LNCAP (cell line): ENCODE data around the gene STK36.
A peak's percentile ranks its signal among the peaks of the same experiment; 100 is the strongest.

Experiments used
- TF ChIP-seq, protein P1 (sequence below): fragments of 450-650 bp; IDR thresholded peaks from 2 replicates; pipeline ENCODE4 v1.5.1; 2017; ENCODE audit warnings: mild to moderate bottlenecking

Gene STK36

DNA sequence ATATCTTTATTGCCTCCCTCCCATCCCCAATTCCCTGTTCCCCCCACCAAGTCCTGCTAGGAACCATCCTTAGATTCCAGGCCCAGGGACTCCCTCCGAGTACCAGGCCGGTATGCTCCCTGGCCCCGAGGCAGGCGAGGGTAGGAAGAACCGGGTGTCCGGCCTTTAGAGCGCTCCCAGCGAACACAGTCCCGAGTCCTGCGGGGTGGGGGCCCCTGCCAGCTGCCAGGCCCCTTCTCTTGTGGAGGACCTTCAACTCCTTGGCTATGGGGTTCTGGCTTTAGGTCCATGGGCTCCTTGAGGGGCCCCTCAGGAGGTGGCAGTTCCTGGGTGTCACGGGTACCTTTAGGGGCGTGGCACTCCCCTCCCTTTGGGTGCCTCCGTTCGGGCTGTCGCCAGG, 8.0 kb upstream of the STK36 start:
- TF ChIP-seq, protein P1, sequence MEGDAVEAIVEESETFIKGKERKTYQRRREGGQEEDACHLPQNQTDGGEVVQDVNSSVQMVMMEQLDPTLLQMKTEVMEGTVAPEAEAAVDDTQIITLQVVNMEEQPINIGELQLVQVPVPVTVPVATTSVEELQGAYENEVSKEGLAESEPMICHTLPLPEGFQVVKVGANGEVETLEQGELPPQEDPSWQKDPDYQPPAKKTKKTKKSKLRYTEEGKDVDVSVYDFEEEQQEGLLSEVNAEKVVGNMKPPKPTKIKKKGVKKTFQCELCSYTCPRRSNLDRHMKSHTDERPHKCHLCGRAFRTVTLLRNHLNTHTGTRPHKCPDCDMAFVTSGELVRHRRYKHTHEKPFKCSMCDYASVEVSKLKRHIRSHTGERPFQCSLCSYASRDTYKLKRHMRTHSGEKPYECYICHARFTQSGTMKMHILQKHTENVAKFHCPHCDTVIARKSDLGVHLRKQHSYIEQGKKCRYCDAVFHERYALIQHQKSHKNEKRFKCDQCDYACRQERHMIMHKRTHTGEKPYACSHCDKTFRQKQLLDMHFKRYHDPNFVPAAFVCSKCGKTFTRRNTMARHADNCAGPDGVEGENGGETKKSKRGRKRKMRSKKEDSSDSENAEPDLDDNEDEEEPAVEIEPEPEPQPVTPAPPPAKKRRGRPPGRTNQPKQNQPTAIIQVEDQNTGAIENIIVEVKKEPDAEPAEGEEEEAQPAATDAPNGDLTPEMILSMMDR, result no peak

DNA sequence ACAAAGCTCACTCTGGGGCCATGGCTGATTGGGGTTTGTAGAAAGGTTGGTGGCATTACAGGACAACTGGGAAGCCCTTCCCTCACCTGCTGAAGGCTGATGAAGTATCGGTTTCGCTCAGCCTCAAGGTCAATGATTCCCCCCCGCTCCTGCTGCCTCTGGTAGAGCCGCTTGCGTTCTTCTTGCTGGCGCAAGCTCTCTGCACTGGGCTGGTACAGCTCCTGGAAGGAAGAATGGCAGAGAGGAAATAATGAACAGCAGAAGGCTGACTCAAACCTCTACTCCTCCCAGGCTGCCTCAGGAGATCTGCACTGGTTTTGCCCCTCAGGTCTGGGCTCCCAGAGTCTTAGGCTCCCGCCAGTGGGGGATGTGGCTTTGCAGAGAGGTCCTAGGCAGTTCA, 7.2 kb upstream of the STK36 start:
- TF ChIP-seq, protein P1, result no peak

DNA sequence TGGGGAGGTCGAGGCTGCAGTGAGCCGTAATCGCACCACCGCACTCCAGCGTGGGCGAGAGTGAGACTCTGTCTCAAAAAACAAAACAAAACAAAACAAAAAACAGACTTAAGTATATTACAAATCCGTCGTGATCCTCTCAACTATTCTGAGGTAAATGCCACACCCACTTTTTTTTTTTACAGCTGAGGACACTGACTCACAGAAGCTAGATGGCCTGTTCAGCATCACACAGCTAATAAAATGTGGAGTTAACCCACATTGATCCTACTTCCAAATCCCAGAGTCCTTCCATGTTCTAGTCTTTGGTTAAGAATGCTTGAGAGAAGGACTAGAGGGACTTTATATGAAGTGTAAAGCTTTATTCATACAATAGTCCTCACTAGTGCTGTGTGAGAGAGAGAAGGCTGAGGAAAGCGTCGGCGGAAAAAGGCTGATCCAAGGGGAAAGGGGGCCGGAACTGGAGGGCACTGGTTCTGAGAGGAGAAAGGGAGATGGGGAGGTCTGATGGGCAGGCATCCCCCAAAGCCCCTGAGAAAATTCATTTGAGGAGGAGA, 711 bp upstream of the STK36 start:
- TF ChIP-seq, protein P1, result no peak

DNA sequence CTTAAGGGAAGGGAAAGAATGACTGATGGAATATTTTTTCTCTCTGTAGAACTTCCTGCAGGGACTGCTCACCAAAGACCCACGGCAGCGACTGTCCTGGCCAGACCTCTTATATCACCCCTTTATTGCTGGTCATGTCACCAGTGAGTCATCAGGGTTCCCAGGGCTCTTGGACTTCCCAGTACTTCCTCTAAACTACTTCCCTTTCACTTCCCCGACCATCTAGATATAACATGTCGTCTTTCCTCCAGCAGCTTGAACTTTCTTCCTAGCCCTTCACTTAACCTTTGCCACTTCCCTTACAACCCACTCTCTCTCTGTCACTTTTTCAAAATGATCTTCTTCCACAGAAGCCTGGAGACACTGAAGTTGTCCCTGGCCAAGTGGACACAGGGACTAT, 7.2 kb downstream of the STK36 start:
- TF ChIP-seq, protein P1, result no peak

DNA sequence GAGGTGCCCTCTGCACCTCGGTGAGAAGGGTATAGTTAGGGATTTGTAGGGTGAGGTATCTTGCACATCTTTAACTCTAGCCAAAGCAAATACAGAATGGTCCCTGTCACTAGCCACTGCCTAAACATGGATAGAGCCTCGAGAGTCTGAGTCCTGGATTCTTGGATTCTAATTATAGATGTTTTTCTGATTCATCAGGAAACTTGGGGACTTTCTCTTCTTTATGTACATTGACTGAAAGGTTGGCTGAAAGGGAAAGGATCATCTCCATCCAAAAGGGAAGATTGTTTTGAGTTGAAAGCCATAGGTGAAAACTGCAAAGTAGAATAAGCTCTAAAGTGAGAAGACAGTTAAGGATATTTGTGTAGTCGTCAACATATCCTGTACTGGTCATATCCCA, 8.2 kb downstream of the STK36 start:
- TF ChIP-seq, protein P1, result no peak

DNA sequence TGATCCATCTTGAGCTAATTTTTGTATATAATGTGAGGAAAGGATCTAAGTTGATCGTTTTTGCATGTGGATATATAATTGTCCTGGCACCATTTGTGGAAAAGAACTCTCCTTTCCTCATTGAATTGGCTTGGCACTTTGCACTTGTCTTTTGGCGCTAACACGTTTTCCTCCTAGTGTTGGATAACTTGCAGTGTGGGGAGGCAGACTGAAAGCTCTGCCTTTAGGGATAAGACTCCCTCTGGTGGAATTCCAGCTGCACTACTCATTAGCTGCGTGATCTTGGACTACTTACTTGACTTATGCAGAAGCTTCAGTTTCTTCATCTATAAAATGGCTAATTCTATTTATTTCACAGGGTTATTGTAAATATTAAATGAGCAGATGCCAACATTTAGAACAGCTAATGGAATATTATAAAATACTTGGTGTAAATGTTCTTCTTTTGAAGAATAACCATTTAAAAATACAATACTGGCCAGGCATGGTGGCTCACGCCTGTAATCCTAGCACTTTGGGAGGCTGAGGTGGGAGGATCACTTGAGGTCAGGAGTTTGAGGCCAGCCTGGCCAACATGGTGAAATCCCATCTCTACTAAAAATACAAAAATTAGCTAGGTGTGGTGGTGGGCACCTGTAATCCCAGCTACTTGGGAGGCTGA, 15.6 kb downstream of the STK36 start:
- TF ChIP-seq, protein P1, result peak; percentile 85

DNA sequence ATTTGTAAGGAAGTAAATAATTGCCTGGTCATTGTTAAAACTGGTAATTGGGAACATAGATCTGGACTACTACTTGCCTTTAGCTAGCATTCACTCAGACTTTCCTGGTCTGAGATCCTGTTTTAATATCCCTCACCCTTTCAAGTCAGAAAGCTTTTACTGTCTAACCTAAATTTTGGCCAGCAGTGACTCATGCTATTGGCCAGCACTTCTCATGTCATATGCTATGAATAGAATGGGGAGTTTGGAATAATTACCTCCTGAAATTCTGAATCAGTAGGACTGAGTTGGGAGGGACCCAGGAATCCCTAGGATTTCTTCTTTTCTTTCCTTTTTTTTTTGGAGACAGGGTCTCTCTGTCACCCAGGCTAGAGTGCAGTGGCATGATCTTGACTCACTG, 19.3 kb downstream of the STK36 start:
- TF ChIP-seq, protein P1, result no peak
